GM18861 (cell line): ENCODE results near the gene SMYD4.
"Not testable (repeated sequence)": the region's sequence is repeated elsewhere in the genome, so short reads cannot be mapped to it uniquely, and the experiment has no call there.

Experiments
- ATAC-seq: cut with Tn5 transposase; IDR thresholded peaks from one replicate; pipeline ENCODE4 v1.9.1; 2021; ENCODE audit not compliant: unreplicated experiment

The SMYD4 gene

DNA sequence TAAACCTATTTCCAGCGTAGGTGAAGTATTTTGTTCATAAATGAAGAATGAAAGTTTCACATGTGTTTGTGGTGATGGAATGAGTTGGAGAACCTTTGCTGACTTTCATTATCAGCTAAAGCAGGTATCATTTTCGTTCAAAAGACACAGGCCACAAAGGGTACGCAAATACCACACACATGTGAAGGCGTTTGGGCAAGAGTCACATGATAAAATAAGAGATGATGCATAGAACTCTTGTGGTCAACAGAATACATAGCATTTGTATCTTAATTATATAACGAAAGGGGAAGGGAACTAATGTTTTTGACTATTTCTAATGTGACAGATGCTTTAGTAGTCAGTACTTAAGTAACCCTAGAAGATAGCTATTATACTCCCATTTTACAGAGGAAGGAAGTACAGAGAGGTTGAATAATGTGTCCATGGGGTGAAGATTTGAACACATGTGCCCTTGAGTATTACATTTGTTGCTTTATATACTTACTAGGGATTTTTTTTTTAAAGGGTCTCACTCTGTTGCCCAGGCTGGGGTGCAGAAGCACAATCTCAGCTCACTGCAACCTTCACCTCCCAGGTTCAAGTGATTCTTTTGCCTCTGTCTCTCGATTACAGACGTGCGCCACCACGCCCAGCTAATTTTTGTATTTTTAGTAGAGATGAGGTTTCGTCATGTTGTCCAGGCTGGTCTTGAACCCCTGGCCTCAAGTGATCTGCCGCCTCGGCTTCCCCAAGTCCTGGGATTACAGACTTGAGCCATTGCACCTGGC lies 4.9 kb upstream of the SMYD4 start:
- peak; percentile 55 for ATAC-seq

DNA sequence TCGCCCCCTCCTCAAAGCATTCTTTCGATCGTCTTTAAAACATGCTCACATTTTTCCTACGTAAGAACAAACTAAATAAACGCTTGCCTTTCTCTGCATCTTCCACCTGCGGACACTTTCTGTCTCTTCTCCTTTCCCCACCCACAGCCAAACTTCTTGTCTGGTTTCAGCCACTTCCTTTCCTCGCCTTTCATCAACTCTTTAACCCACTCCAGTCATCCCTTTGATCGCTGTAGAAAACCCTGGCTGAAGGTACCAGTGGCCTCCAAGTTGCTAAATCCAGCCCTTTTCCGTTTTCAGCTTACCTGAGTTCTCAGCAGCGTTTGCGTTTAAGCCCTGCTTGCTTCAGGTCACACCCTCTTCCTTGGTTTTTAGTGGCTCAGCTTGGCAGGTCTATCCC lies 586 bp upstream of the SMYD4 start:
- ATAC-seq, result no peak

DNA sequence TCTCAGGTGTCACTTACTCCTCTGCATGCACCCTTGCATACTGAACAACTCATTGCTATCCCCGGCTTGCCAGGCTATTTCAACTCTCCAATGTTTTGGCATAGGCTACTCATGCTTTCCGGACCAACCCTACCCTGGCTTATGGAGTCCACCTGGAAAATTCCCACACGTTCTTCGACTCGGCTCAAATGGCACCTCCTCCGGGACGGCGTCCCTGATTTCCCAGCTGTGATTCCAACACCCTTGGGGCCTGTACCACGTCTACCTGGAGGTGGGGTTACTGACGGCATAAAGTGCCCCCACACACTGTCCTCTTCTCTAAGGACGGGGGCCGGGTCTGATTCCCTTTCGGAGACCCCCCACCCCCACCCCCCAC lies 498 bp downstream of the SMYD4 start:
- no peak for ATAC-seq

DNA sequence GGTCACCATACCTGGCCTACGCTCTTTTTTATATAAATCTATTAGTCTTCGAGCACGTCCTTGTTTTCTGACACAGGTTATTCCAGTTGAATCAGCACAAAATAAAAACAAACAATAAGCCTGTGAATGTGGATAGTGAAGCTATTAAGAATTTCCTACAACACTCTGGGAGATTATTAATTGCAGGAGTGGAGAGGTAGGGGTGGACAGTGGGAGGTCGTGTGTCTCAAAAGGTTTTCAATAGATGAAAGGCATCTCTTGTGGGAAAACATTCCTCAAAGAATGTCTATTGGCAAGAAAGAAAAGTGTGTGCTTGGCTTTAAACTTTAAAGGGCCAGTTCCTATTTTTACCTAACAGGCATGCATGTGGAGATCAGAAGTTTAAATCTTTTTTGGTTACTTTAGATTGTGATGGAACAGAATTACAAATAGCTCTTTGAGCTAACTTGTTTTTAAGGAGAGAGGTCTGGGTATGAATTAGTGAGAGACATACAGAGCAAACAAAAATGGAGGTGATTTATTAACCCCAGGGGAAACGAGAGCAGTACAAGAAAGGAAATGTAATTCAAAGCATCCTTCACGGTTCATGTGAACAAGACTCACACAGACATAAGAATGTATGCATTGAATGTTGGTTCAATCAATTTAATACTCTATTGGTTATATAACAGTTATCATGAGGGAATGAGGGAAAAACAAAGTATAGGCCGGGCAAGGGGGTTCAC lies 9.0 kb downstream of the SMYD4 start:
- ATAC-seq, result no peak

DNA sequence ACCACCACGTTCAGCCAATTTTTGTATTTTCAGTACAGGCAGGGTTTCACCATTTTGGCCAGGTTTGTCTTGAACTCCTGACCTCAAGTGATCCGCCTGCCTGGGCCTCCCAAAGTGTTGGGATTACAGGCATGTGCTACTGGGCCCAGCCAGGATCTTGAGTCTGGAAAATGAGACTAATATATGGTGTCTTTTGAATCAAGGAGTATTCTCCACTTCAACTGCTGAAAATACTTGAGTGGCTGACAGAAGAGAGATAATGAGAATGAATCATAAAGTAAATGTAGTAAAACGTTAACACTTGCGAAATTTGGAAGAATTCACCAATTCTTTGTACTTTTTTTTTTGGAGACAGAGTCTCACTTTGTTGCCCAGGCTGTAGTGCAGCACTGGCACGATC lies 16.6 kb downstream of the SMYD4 start:
- ATAC-seq, result no peak

DNA sequence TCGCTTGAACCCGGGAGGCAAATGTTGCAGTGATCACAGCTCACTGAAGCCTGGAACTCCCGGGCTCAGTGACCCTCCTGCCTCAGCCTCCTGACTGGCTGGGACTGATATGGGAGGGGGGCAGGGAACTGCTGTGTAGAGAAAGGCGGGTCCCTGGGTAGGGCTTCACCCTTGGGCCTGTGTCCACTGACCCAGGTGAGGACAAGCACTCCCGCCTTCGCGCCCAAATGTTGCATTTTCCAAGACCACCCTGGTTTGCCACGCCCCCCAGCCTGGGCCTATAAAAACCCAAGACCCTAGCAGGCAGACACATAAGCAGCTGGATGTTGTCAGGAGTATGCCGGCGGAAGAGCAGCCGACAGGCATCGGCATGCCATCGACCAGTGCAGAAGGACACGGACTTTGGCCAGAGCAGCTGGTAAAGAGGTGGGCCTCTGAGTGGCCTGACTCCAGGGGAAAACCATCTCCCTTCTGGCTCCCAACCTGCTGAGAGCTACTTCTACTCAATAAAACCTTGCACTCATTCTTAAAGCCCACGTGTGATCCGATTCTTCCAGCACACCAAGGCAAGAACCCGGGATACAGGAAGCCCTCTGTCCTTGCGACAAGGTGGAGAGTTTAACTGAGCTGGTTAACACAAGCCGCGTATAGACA lies 19.1 kb downstream of the SMYD4 start:
- no peak for ATAC-seq

DNA sequence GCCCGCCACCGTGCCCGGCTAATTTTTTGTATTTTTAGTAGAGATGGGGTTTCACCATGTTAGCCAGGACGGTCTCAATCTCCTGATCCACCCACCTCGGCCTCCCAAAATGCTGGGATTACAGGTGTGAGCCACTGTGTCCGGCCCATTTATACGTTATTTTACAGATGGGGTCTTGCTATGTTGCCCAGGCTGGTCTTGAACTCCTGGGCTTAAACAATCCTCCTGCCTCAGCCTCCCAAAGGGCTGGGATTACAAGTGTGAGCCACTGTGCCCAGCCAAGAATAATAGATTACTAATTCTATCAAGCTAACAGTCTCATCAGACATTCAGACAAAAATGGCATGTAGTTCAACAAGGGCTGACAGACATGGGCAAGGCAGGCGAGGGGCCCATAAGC lies 19.9 kb downstream of the SMYD4 start:
- ATAC-seq, result not testable (repeated sequence)

DNA sequence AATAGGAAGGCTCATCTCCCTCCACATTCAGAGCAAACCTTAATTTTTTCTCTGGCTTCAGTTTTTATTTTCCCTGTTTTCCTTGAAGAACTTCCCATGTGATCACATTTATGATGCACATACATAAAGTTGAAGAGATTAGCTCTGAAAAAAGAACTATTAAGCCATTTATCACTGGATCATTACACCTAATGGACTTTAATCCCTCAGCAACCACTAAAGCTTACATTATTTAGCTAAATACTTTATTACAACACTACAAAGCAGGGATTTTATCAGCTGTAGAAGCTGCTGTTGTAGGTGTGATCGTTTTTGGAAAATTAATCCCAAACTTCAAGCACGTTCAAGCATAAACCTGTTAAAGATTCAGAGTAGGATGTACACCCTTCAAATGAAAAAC lies 21.1 kb downstream of the SMYD4 start:
- no peak for ATAC-seq

DNA sequence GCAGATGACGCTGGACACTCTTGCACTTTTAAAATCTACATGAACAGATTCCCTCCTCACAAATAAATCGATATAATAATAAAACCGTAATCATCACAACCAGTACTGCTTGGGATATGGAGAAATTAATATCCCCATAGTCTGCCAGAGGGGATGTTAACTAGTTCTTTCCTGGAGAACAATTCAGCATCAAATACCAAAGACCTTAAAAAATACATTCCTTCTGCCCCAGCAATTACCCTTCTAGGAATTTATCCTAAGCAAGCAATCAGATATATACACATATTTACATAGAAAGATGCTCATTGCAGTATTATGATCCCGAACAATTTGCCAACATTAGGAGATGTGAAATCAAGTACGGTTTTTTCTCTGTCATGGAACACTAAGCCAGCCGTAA lies 21.8 kb downstream of the SMYD4 start:
- no peak for ATAC-seq

DNA sequence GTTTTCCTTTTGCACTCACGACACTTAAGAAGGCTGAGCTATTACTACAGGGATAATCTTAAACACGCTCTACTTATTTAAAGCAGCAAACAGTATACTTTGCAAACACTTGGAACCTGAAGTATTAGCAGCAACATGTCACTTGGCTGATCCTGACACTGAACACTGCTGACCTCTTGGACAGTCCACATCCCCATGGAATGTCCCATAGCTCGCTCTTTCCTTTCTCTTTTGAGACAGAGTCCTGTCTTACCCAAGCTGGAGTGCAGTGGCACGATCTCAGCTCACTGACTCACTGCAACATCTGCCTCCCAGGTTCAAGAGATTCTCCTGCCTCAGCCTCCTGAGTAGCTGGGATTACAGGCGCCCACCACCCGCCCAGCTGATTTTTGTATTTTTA lies 26.4 kb downstream of the SMYD4 start:
- no peak for ATAC-seq

DNA sequence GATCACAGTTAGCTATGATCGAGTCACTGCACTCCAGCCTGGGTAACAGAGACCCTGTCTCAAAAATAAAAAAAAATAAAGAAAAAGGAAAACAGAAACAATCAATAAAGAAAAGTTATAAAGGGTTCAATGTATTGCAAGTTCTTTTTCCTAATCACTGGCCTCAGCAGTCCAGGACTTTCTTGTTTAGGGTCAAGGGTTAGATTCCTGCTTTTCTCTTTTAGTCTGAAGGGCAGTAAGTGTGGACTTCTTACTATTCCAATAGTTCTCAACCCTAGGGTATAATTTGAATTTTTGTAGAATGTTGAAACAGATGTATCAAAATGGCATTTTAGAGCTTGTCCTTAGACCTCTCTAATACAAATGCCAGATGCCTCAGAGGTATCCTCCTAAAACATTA lies 27.3 kb downstream of the SMYD4 start:
- no peak for ATAC-seq

DNA sequence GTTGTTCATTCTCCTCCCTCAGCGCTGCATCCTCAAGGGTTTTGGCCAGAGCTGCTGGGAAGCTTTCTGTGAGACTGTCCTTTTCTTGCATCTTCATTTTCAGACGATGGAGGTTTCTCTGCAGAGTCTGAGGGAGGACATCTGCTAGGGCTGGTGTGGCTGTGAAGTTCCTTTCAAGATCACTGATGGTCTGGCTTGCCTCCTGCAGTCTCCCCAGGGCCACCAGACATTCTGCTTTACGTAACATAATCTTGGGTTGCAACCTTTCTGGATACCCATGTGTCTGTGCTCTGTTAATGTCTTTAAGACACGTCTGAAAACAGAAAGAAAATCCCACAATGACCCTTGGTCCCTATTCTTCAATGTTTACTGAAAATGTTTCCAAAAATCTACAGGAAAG lies 29.0 kb downstream of the SMYD4 start:
- no peak for ATAC-seq

DNA sequence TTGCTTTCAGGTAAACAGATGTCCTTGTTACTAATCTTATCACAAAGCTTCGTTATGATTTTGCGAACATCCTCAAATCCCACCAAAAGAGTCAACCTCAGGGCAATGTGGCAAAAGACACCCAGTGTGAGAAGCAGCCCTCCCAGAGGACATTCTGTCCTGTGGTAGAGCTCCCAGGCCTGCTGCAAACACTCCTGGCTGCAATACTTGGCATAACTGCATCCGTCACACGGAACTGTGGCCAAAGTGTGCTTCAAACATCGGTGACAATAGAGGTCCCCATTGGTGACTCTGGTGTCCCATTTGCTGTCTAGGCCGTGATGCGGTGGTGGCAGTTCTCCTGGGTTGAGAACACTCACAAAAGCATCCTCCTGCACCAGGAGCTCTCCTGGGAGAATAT lies 29.5 kb downstream of the SMYD4 start:
- no peak for ATAC-seq

DNA sequence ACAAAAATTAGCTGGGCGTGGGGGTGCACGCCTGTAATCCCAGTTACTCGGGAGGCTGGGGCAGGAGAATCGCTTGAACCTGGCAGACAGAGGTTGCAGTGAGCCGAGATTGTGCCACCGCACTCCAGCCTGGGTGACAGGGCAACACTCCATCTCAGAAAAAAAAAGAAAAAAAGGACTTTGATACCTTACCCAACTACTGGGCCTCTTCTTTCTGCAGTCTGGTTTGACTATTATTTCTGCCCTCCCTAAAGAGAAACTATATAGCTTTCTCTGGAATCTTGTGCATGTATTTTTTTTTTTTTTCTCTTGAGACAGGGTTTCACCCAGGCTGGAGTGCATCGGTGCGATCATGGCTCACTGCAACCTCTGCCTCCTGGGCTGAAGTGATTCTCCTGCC lies 31.9 kb downstream of the SMYD4 start:
- ATAC-seq, result not testable (repeated sequence)

DNA sequence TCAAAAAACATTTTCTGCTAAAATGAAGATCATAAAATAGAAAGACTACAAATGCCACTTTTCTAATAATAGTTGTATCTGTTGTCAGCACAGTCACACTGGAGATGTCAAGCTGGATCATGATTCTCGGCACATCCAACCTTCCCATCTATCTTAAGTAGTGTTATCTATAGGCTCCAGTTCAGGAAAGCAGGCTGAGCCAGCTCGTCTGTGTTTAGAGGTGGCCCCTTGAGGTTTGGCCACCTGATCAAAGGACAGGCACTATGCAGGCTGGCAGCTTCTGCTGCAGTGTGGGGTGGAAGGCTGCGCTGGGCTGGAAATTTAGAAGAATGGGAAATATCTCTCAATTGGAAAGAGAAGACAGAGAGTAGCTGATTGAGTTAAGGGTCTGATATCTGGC lies 32.4 kb downstream of the SMYD4 start:
- no peak for ATAC-seq

DNA sequence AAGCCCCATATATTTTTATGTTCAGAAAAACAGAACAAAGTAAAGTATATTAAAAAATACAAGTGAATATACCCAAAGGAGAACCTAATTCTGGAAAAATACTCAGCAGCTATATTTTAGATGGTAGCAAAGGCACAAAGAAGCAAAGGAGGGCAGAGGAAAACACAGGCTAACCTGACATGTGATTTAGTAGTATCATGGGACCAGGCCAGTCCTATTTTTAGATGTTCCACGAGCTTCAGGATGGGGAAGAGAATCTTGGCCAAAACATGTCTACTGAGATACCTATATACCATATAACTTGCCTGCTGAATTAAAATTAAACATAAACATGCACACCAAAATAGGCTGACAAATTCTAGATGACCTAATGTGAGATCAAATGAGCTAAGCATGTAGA lies 32.9 kb downstream of the SMYD4 start:
- ATAC-seq, result no peak

DNA sequence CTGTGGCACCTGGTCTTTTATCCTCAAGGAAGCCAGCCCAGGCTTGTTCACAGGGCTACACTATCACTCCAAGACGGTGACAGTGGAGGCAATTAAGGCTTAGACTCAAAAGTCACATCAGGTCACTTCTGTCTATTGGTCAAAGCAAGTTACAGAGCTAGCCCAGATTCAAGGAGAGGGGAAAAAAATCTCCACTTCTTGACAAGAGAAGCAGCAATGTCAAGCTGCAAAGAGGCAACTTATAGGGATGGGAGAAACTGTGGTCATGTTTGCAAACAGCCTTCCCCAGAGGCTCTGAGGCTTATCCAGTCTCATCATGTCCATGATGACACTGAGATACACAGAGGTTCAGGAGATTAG lies 36.3 kb downstream of the SMYD4 start:
- ATAC-seq, result no peak

DNA sequence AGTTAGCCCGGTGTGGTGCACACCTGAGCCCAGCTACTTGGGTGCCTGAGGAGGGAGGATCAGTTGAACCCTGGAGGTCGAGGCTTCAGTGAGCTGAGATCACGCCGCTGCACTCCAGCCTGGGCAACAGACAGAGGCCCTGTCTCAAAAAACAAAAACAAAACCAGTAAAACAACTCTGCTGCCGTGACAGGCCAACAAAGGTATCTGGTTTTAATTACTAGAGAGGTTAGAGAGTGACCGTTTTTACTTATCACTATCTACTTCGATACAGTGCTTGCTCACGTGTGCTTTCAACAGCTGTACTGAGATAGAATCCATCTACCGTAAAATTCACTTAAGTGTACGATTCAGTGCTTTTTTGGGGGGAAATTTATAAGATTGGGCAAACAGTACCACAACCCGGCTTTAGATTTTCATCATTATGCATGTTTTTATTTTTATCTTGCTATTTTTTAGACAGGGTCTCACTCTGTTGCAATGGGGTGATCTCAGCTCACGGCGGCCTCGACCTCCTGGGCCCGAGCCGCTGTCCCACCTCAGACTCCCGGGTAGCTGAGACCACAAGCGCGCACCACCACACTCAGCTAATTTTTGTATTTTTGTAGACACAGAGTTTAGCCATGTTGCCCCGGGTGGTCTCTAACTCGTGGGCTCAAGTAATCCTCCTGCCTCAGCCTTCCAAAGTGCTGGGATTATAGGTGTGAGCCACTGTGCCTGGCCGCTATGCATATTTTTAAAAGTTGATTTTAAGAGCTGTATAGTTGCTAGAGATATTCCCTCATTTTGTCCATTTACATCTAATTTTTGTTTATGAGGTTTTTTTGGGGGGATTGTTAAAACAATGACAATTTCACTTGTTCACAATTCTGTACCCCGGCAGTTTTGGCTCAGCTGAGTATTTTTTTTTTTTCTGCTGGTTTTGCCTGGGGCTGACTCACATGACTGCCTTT lies 36.9 kb downstream of the SMYD4 start:
- ATAC-seq, result no peak

DNA sequence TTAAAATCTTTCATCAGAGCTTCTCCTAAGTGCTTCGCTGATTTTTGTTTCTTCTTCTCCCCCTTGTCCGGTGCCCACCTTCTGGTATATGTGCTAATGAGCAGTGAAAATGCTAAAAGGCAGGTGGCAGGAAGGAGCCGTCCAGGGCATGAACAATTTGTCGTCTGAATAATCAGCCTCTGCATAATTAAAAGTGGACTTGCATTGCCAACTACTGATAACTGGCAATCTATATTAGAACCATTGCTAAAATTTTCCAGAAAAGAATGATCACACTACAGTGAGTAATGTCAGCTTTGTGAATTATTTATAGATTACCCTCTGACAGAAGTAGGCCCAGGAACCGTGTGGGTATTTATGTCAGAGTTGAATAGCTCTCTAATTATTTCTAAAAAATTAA lies 39.8 kb downstream of the SMYD4 start:
- ATAC-seq, result no peak

DNA sequence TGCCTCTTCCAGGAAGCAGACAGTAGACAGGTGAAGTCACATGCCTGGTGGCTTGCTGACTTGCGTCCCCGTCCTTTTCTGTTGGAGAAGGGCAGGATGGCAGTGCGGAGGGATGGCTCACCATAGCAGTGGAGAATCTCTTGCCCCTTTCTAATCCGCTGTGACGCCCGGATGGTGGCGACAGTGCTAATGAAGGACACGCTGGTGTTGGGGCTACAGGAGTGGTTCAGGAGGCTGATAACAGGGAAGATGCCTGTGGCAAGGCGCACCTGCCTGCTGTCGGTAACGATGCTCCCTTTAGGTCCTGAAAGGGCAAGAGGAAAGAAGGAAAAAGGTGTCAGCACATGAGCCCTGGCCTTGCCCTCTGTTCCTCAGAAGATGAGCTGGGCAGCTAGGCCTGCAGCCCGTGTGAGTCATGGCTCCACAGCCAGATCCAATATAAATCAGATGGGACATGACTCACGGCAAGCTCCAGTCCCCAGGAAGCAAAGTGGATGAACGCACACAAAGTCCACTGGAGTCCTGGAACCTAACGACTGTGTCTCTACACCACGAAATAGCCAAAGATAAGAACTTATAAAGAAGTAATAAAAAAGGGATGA lies 42.3 kb downstream of the SMYD4 start:
- no peak for ATAC-seq

DNA sequence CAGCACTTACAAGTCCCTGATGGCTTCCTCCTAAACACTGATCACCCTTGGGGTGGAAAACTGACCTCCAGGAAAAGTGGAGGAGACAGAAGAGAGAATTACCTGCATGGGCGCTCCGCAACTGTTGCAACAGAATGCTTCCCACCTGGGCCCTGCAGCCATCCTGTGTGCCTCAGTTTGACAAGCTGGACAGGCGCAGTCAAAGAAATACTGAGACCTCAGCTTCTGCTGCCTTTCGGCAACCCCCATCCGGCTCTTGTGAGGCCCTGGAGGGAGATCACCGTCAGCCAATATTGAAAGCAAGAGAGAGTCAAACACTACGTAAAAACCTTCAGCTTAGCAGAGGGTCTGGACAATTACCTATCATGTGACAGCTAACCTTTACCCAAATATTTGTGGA lies 43.0 kb downstream of the SMYD4 start:
- no peak for ATAC-seq
